Activated naive CD4-positive, alpha-beta T cell treated with anti-CD3 and anti-CD28 coated beads, Interleukin-2, amount 10 ng/mL, durations not matched to agents 7 days and 5 days (primary cell): ENCODE data around the gene GPRIN1.

Experiments
- CTCF ChIA-PET: fragments of 350-600 bp; sonication (Branson Sonifier 250); formaldehyde crosslinking; loops from one replicate; lab custom pipeline; 2021; ENCODE audit warnings: antibody characterized with exemption; lab: Charles Lee
- DNase-seq: peaks from one replicate; pipeline ENCODE4 v3.0.0-alpha.2; 2020
- H3K27ac Mint-ChIP-seq: one replicate; pipeline ENCODE4 v1.8.0; 2021; ENCODE audit warnings: mild to moderate bottlenecking, moderate library complexity, mixed read lengths
- H3K27me3 Mint-ChIP-seq: one replicate; pipeline ENCODE4 v1.8.0; 2021; ENCODE audit warnings: mild to moderate bottlenecking, mixed read lengths
- H3K36me3 Mint-ChIP-seq: one replicate; pipeline ENCODE4 v1.8.0; 2021; ENCODE audit warnings: mixed read lengths
- H3K4me1 Mint-ChIP-seq: one replicate; pipeline ENCODE4 v1.8.0; 2021; ENCODE audit warnings: mixed read lengths
- H3K4me3 Mint-ChIP-seq: one replicate; pipeline ENCODE4 v1.8.0; 2021; ENCODE audit warnings: mild to moderate bottlenecking, moderate library complexity, mixed read lengths
- H3K9me3 Mint-ChIP-seq: one replicate; pipeline ENCODE4 v1.8.0; 2021; ENCODE audit warnings: mixed read lengths

GPRIN1 gene

DNA sequence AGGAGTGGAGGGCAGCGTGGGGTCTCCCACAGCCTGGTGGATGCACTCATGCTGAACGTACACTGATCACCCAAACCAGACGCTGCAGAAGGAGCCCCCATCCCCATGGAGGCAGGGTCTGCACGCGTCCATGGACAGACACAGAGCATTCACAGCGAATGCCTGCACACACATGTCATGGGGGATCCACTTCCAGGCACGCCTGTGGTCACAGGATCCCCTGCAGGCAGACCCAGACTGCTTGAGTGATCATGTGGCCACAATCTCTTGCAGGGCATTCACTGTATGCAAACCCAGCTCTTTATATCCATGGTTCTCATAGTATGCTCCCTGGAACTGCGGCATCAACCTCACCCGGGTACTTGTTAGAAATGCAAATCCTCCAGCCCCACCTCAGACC is 15.0 kb upstream of the GPRIN1 start:
- Mint-ChIP-seq H3K4me1 (peaks cover 16% of the 10 kb centered on the region), H3K9me3 (no peaks in the 10 kb centered on the region), H3K36me3 (no peaks in the 10 kb centered on the region), H3K27ac (no peak overlapping the region), H3K27me3 (peaks cover 97% of the 10 kb centered on the region), H3K4me3 (no peak overlapping the region)
- DNase-seq = no peak
- CTCF ChIA-PET = interaction anchor here (0.7 kb wide), 1 partner anchor 52 kb away, joined by 3 read pairs; no protein-coding TSS in a partner anchor

DNA sequence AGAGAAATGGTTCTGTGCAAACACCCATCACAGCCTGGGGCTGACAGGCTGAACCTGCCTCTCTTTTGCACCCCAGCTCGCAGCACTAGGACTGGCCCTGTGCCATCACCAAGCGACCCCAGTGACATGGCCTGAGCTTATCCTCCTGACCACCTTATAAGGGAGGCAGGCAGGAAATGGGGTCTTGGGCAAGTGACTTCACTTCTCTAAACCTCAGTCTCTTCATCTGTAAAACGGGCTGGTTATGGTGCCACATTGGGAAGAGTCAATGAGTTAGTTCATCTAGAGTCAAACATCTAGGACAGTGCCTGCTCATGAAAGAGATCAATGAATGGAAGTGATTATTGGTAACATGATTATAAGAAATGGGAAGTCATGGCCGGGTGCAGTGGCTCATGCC is 14.2 kb upstream of the GPRIN1 start:
- H3K27ac Mint-ChIP-seq = no peak overlapping the region
- DNase-seq = no peak
- CTCF ChIA-PET = no interaction called here
- peaks cover 18% of the 10 kb centered on the region for H3K4me1 Mint-ChIP-seq
- no peaks in the 10 kb centered on the region for H3K36me3 Mint-ChIP-seq
- no peak overlapping the region for H3K4me3 Mint-ChIP-seq
- no peaks in the 10 kb centered on the region for H3K9me3 Mint-ChIP-seq
- peaks cover 97% of the 10 kb centered on the region for H3K27me3 Mint-ChIP-seq

DNA sequence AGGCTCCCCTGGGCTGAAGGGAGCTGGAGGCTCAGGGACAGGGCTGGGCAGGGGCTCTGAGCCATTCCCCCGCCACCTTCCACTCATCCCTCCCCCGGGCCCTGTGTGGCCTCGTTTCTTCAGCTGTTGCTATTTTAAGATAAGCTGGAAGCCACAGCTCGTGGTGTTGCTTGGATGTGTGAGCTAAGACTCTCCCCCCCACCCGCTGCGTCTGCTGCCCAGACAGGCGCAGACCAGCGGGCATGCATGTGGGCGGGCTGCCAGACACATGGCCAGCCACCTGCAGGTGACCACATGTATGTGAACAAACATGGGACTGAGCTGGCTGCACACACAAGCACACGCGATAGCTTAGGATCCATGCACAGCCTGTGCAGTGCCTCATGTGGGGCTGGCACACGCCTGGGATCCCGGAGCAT is 11.7 kb upstream of the GPRIN1 start:
- Mint-ChIP-seq H3K36me3 (no peaks in the 10 kb centered on the region), H3K27ac (no peak overlapping the region), H3K4me1 (peaks cover 19% of the 10 kb centered on the region), H3K4me3 (no peak overlapping the region), H3K27me3 (peaks cover 97% of the 10 kb centered on the region), H3K9me3 (no peaks in the 10 kb centered on the region)
- CTCF ChIA-PET = interaction anchor here (1.0 to 1.3 kb wide), 3 partner anchors 9 to 48 kb away, joined by 3 to 6 read pairs (median 5); partner anchors contain the start of genes EIF4E1B and SNCB
- no peak for DNase-seq

DNA sequence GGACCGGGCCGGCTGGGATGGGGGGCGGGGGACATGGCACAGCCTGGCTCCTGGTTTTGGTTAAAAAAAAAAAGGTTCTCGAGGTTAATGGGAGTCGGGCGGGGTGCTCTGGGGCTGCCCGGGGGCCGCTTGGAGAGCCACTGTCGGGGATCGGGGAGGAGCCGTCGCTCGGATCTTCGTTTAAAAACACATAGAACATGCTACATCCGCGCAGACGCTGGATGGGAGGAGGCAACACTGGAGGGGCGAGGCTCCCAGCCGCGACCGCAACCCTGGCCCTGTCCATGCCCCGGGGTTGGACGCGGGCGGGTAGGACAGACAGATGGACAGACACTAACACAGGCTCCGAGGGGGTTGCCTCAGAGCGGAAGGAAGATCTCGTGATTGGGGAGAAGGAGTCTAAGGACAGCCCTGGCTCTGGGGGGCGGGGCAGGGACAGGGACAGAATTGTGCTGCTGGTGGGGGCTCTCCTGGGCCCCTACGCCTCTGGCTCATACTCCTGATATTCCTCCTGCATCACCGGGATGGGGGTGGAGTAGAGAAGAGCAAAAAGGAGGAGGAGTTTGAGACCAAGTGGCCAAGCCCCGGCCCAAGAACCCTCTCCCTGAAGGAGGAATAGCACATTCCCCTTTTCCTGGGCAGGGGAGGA is 10.5 kb upstream of the GPRIN1 start:
- Mint-ChIP-seq H3K9me3 (no peaks in the 10 kb centered on the region), H3K36me3 (no peaks in the 10 kb centered on the region), H3K4me3 (peak overlapping the region; percentile 17), H3K27me3 (peaks cover 97% of the 10 kb centered on the region), H3K27ac (no peak overlapping the region), H3K4me1 (peaks cover 19% of the 10 kb centered on the region)
- CTCF ChIA-PET = no interaction called here
- DNase-seq = peak; percentile 32

DNA sequence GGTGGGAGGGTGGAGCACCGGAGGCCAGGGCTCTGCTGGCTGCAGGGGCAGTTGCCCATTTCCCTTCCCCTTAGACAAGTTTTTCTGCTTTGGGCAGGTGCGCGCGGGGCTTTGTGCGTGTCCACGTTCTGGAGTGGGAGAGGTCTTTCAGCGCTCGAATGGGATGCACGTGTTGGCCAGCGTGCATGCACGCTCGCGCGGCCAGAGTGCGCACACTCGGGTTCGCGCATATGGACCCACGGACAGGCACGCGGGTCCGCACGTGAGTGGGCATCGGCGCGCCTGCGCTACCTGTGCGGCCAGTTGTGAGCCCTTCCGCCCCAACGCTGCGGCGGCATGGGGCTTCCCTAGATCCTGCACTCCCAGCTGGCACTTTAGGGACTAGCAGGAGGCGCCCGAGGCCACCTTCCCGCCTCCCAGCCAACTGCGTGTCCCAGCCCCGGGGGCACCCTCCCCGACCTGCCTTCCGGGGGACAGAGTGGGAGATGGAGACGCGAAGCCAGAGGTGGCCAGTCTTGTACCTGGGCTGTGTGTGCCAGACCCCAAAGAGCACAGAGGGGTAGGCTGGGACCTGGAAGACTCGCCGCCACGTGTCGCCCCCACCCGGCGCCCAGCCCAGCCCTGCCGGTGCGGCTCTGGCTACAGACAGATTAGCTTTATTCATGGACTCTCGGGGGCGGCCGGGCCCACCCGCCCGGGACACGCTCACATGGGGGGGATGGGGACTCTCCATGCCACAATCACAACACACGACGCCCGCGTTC is 9.8 kb upstream of the GPRIN1 start:
- H3K4me3 Mint-ChIP-seq = no peak overlapping the region
- no peaks in the 10 kb centered on the region for H3K36me3 Mint-ChIP-seq
- peaks cover 97% of the 10 kb centered on the region for H3K27me3 Mint-ChIP-seq
- CTCF ChIA-PET = no interaction called here
- DNase-seq = no peak
- H3K9me3 Mint-ChIP-seq = no peaks in the 10 kb centered on the region
- H3K27ac Mint-ChIP-seq = no peak overlapping the region
- H3K4me1 Mint-ChIP-seq = peaks cover 19% of the 10 kb centered on the region

DNA sequence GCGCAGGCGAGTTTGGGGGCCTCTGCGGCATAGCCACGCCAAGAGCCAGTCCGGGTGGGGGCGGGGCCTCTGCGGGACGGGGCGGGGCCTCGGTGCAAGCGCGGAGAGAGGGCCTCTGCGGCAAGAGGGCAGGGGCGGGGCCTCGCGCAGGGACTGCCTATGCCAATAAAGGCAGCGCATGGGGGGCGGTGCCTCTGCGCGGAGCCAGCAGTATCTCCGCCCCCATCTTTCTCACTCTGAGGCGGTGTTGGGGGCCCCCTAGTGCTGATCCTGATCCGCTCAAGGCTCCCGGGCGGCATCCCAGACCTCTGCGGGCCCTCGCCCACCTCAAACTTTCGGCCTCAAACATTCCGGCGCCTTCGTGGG is 9.2 kb upstream of the GPRIN1 start:
- Mint-ChIP-seq H3K4me1 (peaks cover 19% of the 10 kb centered on the region), H3K9me3 (no peaks in the 10 kb centered on the region), H3K36me3 (no peaks in the 10 kb centered on the region), H3K4me3 (no peak overlapping the region), H3K27ac (no peak overlapping the region), H3K27me3 (peaks cover 94% of the 10 kb centered on the region)
- peak; percentile 85 for DNase-seq
- CTCF ChIA-PET = no interaction called here

DNA sequence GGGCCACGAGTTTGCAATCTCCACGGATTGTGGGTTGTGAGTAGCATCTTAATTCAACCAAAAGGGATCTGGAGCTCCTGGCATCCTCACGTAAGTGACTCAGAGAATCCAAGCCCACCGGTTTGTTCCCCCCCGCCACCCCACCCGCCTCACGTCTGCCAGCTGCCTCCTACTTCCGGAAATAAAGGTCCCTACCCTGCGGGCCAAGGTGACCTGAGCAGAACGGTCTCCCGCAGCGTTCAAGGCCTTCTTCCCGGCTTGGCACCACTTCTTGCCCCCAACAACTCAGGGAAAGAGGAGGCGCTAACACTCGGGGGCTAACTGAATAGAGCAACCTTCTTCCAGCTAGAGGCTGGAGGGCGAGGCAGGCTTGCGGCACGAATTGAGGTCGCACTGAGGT is 8.8 kb upstream of the GPRIN1 start:
- CTCF ChIA-PET = no interaction called here
- no peaks in the 10 kb centered on the region for H3K9me3 Mint-ChIP-seq
- peaks cover 19% of the 10 kb centered on the region for H3K4me1 Mint-ChIP-seq
- no peak for DNase-seq
- no peak overlapping the region for H3K27ac Mint-ChIP-seq
- peaks cover 94% of the 10 kb centered on the region for H3K27me3 Mint-ChIP-seq
- H3K4me3 Mint-ChIP-seq = no peak overlapping the region
- H3K36me3 Mint-ChIP-seq = no peaks in the 10 kb centered on the region

DNA sequence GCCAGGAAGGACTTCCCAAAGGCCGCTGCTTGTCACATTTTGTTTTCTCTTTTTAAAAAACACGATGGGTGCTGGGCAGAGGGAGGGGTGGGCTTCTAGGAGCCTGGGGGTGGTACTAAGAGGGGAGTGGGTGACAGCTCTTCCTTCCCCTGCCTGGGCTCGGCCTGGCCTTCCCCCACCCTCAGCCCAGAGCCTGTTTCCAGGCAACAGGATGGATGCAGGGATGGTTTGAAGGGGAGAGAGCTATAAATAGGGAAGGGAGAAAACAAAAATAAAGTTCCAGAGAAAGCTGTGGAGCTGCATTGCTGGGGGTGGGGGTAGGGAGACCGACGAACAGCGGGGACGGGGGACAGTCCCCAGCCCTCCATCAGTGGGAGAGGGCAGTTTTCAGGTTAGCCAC is 6.6 kb upstream of the GPRIN1 start:
- CTCF ChIA-PET = no interaction called here
- Mint-ChIP-seq H3K4me1 (peaks cover 21% of the 10 kb centered on the region), H3K9me3 (no peaks in the 10 kb centered on the region), H3K36me3 (no peaks in the 10 kb centered on the region), H3K4me3 (no peak overlapping the region), H3K27me3 (peaks cover 97% of the 10 kb centered on the region), H3K27ac (no peak overlapping the region)
- no peak for DNase-seq

DNA sequence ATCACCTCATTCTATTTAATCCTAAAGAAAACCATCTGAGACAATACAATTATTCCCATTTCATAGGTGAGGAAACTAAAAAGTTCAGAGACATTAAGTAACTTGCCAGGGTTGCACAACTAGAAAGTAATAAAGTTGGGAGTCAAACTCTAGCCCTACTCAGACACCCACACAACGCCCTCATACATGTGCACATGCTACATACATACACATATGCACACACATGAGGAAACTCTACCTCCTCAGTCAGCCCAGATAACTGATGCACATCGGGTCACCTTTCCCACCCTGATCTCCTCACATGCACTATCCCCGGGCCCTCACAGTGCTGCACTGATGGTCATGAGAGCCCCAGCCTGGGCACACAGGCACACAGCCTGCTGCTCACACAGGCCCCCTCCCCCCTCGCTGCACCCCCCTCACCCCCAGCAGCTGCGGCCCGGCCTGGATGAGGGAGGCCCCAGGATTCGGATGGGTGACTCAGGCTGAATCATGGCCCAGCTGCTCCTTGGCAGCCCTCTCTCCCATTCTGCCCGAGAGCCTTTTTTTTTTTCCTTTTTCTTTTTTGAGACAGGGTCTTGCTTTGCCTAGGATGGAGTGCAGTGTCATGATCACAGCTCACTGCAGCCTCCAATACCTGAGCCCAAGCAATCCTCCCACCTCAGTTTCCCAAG is 5.0 kb upstream of the GPRIN1 start:
- Mint-ChIP-seq H3K4me3 (no peak overlapping the region), H3K9me3 (no peaks in the 10 kb centered on the region), H3K4me1 (peaks cover 20% of the 10 kb centered on the region)

DNA sequence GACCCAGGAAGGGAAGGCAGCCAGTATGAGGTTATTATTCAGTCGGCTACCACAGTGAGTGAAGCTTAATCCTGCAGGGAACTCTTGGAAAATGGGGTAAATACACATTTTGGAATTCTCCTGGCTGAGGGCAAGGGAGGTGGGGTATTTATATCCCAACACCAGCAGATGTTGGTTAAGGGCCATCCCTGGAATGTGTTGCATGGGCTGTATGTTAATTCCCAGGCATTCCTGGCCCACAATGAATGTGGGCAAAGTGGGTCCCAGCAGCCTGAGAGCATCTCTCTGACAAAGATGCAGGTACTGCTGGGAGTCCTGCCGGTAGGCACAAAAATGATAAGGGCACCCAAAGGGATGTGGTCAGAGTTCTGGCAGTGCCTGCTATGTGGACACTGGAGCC is 2.9 kb upstream of the GPRIN1 start:
- peaks cover 3% of the 10 kb centered on the region for H3K36me3 Mint-ChIP-seq
- H3K4me1 Mint-ChIP-seq = peaks cover 16% of the 10 kb centered on the region
- CTCF ChIA-PET = interaction anchor here (1.3 kb wide), 1 partner anchor 34 kb away, joined by 4 read pairs; the partner anchor contains the start of gene TSPAN17
- H3K4me3 Mint-ChIP-seq = no peak overlapping the region
- no peaks in the 10 kb centered on the region for H3K9me3 Mint-ChIP-seq
- H3K27ac Mint-ChIP-seq = no peak overlapping the region
- H3K27me3 Mint-ChIP-seq = peaks cover 85% of the 10 kb centered on the region
- DNase-seq = no peak

More for the DNA sequence above, 5.0 kb upstream of the GPRIN1 start:
- CTCF ChIA-PET = no interaction called here
- Mint-ChIP-seq H3K27ac (no peak overlapping the region), H3K27me3 (peaks cover 90% of the 10 kb centered on the region), H3K36me3 (no peaks in the 10 kb centered on the region)
- no peak for DNase-seq

DNA sequence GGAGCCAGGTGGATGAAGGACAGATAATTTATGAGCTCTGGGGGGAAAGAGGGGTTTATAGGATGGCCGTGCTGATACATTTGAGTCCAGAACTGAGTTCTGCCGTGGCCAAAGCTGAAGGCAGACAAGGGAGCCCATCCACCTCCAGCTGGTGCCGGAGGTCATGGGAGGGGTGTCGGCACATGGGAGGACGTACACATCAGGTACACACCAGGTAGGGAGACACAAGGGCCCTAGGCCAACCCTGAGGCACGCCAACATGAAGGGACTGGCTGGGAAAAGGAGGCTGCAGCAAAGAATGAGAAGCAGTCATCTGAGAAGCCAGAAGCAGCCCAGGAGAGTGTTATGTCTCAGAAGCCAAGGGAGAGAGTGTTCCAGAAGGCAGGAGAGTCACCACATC is 2.1 kb upstream of the GPRIN1 start:
- CTCF ChIA-PET = interaction anchor here (1.1 to 1.3 kb wide), 2 partner anchors 35 to 58 kb away, joined by 3 to 4 read pairs; partner anchors contain the start of gene TSPAN17
- Mint-ChIP-seq H3K27me3 (peaks cover 84% of the 10 kb centered on the region), H3K9me3 (no peaks in the 10 kb centered on the region), H3K36me3 (peaks cover 3% of the 10 kb centered on the region), H3K4me3 (no peak overlapping the region), H3K4me1 (peaks cover 16% of the 10 kb centered on the region), H3K27ac (no peak overlapping the region)
- DNase-seq = no peak

DNA sequence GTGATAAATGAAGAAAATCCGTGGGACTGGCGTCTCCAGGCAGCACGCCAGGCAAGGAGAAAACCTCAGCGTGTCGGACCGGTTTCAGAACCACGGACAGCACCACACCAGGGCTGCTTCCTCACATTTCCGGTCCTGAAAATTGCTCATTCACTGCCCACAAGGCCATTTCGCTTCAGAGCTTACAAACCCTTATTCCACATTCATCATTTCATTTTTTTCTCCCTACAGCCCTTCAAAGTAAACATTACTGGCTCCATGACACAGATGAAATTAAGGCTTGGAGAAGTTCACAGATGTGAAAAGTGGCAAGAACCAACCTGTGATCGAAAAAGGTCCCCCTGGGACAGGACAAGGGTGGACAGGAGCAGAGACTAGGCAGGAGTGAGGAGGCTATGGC is 1.5 kb upstream of the GPRIN1 start:
- peaks cover 16% of the 10 kb centered on the region for H3K4me1 Mint-ChIP-seq
- no peak overlapping the region for H3K27ac Mint-ChIP-seq
- CTCF ChIA-PET = interaction anchor here (1.1 to 1.3 kb wide), 2 partner anchors 35 to 58 kb away, joined by 3 to 4 read pairs; partner anchors contain the start of gene TSPAN17
- no peaks in the 10 kb centered on the region for H3K9me3 Mint-ChIP-seq
- H3K27me3 Mint-ChIP-seq = peaks cover 84% of the 10 kb centered on the region
- peak overlapping the region; percentile 2 for H3K4me3 Mint-ChIP-seq
- H3K36me3 Mint-ChIP-seq = peaks cover 3% of the 10 kb centered on the region
- peak; percentile 81 for DNase-seq

DNA sequence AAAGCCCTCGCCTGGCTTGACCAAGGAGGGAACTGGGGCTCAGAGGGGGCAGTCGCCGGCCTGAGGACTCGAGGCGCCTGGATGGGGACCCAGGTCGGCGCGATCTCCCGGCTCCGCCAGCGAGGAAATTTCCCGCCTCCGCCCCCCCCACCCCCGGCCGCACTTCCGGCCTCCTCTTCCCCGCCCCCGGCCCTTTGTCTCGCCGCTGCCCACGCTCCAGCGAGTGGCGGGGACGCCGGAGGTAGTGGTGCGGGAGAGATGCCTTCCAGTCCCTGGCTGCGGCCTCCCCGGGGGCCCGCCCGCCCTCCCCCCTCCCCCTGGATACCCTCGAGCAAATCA is 448 bp upstream of the GPRIN1 start:
- Mint-ChIP-seq H3K36me3 (peaks cover 3% of the 10 kb centered on the region), H3K27me3 (peaks cover 79% of the 10 kb centered on the region), H3K9me3 (no peaks in the 10 kb centered on the region), H3K27ac (no peak overlapping the region), H3K4me1 (peaks cover 16% of the 10 kb centered on the region), H3K4me3 (peak overlapping the region; percentile 69)
- DNase-seq = no peak
- CTCF ChIA-PET = no interaction called here

DNA sequence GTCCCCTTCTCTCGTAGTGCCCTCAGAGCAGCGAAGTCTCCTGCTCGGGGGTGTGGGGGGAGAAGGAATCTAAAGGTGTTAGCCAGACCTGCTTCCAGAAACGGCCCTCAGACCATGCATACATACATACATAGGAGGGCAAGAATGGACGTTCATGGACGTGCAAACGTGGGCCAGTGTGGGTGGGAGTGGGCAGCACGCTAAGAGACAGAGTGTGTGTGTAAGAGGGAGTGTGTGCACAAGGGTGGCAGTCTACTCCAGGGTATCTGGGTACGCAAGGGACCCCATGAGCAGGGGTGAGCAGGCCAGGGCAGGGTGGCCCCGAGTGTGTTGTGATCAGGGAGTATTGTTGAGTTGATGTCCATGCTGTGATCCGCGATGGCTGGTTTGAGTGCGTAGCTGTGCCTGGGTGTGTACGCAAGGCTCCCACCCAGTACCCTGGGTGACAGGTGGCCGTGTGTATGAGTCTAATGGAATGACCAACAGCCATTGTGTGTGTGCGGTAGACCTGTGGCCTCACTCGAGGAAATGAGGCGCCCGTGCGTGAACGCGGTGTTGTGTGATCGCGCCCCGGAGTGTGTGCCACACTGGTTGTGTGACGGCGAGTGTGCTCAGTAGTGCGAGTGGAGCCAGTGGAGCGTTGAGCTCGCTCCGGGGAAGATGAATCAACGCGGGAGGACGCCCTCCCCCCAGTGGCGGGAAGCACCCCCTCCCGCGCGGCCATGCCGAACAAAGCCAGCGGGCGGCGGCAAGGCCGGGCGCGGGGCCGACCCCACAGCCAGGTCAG is 826 bp downstream of the GPRIN1 start:
- peak overlapping the region; percentile 89 for H3K4me3 Mint-ChIP-seq
- CTCF ChIA-PET = interaction anchor here (1.1 kb wide), 1 partner anchor 13 kb away, joined by 3 read pairs; no protein-coding TSS in a partner anchor
- H3K36me3 Mint-ChIP-seq = peaks cover 3% of the 10 kb centered on the region
- H3K9me3 Mint-ChIP-seq = no peaks in the 10 kb centered on the region
- H3K4me1 Mint-ChIP-seq = peaks cover 16% of the 10 kb centered on the region
- H3K27me3 Mint-ChIP-seq = peaks cover 73% of the 10 kb centered on the region
- DNase-seq = peak; percentile 39
- peak overlapping the region; percentile 77 for H3K27ac Mint-ChIP-seq
